IMR-90 (cell line): ENCODE data around the gene DCTD. TPM values are rescaled to one million over a fixed set of nuclear protein-coding genes. Genes with fewer than 3 reads are reported as not detected.

Experiments used
- ATAC-seq: fragments of 200-7000 bp; cut with Tn5 transposase; 2 replicates; pipeline ENCODE4 v1.9.1; 2020; ENCODE audit warnings: low read depth, mild to moderate bottlenecking, moderate library complexity
- BruUV-seq: library from RNA; stranded (reverse); fragments of 400-500 nt; replicated peaks from 2 replicates; lab custom pipeline; 2021; lab: Mats Ljungman, UMichigan
- CTCF ChIA-PET: fragments of 300-600 bp; formaldehyde crosslinking; extraction: SDS; loops from one replicate; lab custom pipeline; 2021; ENCODE audit warnings: antibody characterized with exemption; lab: Yijun Ruan, JAX
- POLR2A ChIA-PET: fragments of 300-600 bp; sonication (Branson Sonifier 250); formaldehyde crosslinking; loops from one replicate; lab custom pipeline; 2022; ENCODE audit warnings: antibody characterized with exemption; ENCODE audit not compliant: unreplicated experiment; lab: Charles Lee
- DNase-seq: peaks from one replicate; pipeline ENCODE4 v3.0.0; 2013
- H2AFZ ChIP-seq: replicated peaks from 2 replicates; pipeline ENCODE3; 2013; ENCODE audit warnings: low read length, mild to moderate bottlenecking; ENCODE audit not compliant: poor library complexity
- H2AK5ac ChIP-seq: 2 replicates; pipeline ENCODE4 v1.6.1; 2013; ENCODE audit warnings: low read depth, low read length, inconsistent platforms
- H2AK9ac ChIP-seq: replicated peaks from 2 replicates; pipeline ENCODE3; 2013; ENCODE audit warnings: mild to moderate bottlenecking, low read depth, low read length, moderate library complexity; ENCODE audit not compliant: poor library complexity
- H2BK120ac ChIP-seq: 2 replicates; pipeline ENCODE4 v1.6.1; 2013; ENCODE audit warnings: low read depth, low read length, inconsistent platforms
- H2BK15ac ChIP-seq: 3 replicates; pipeline ENCODE4 v1.6.1; 2013; ENCODE audit warnings: low read depth, low read length, inconsistent platforms
- H2BK20ac ChIP-seq: 2 replicates; pipeline ENCODE4 v1.6.1; 2013; ENCODE audit warnings: low read depth, mild to moderate bottlenecking, inconsistent platforms, low read length, moderate library complexity
- H2BK5ac ChIP-seq: 2 replicates; pipeline ENCODE4 v1.6.1; 2013; ENCODE audit warnings: mild to moderate bottlenecking, low read depth, low read length, inconsistent platforms; ENCODE audit not compliant: poor library complexity, severe bottlenecking
- H3K14ac ChIP-seq: replicated peaks from 2 replicates; pipeline ENCODE4 v1.6.1; 2013; ENCODE audit warnings: low read depth, low read length, inconsistent platforms
- H3K18ac ChIP-seq: 2 replicates; pipeline ENCODE4 v1.6.1; 2013; ENCODE audit warnings: low read depth, low read length, control low read depth
- H3K23ac ChIP-seq: 2 replicates; pipeline ENCODE4 v1.6.1; 2013; ENCODE audit warnings: low read depth, low read length, inconsistent platforms
- H3K27ac ChIP-seq: 2 replicates; pipeline ENCODE4 v1.5.1; 2013; ENCODE audit warnings: mild to moderate bottlenecking, control low read depth, low read length; ENCODE audit not compliant: insufficient read depth
- H3K27me3 ChIP-seq: 2 replicates; pipeline ENCODE4 v1.6.1; 2013; ENCODE audit warnings: low read length; ENCODE audit not compliant: control insufficient read depth, insufficient read depth
- H3K36me3 ChIP-seq: 2 replicates; pipeline ENCODE4 v1.6.1; 2013; ENCODE audit warnings: low read length, mixed read lengths; ENCODE audit not compliant: control insufficient read depth, insufficient read depth
- H3K4ac ChIP-seq: 2 replicates; pipeline ENCODE4 v1.6.1; 2013; ENCODE audit warnings: low read depth, low read length, inconsistent platforms
- H3K4me1 ChIP-seq: 2 replicates; pipeline ENCODE4 v1.6.1; 2013; ENCODE audit warnings: low read length, mixed read lengths; ENCODE audit not compliant: control insufficient read depth, insufficient read depth
- H3K4me2 ChIP-seq: 2 replicates; pipeline ENCODE4 v1.6.1; 2013; ENCODE audit warnings: low read depth, mild to moderate bottlenecking, control low read depth, low read length, moderate library complexity
- H3K4me3 ChIP-seq: 2 replicates; pipeline ENCODE4 v1.5.1; 2013; ENCODE audit warnings: low read depth, mild to moderate bottlenecking, control low read depth, low read length, moderate library complexity; ENCODE audit not compliant: insufficient read depth
- H3K56ac ChIP-seq: 2 replicates; pipeline ENCODE4 v1.6.1; 2013; ENCODE audit warnings: low read length, inconsistent platforms; ENCODE audit not compliant: insufficient read depth; ENCODE audit errors: extremely low read depth
- H3K79me1 ChIP-seq, 2 experiments: 2 replicates each; pipeline ENCODE4 v1.6.1; 2013; ENCODE audit warnings: low read length in 2 of 2, inconsistent platforms in 1 of 2, low read depth in 1 of 2
- H3K9ac ChIP-seq: 2 replicates; pipeline ENCODE4 v1.6.1; 2013; ENCODE audit warnings: low read depth, low read length, control low read depth
- H3K9me1 ChIP-seq: 2 replicates; pipeline ENCODE4 v1.6.1; 2013; ENCODE audit warnings: low read length, inconsistent platforms; ENCODE audit not compliant: insufficient read depth
- H3K9me3 ChIP-seq: 2 replicates; pipeline ENCODE4 v1.6.1; 2013; ENCODE audit warnings: low read length; ENCODE audit not compliant: control insufficient read depth, insufficient read depth
- H4K20me1 ChIP-seq: 2 replicates; pipeline ENCODE4 v1.6.1; 2013; ENCODE audit warnings: low read length, inconsistent platforms; ENCODE audit not compliant: insufficient read depth
- H4K5ac ChIP-seq: 2 replicates; pipeline ENCODE4 v1.6.1; 2013; ENCODE audit warnings: mild to moderate bottlenecking, low read depth, low read length, control low read depth
- H4K8ac ChIP-seq, 2 experiments: 2 replicates each; pipeline ENCODE4 v1.6.1; 2013; ENCODE audit warnings: low read depth in 2 of 2, low read length in 2 of 2, control low read depth in 1 of 2, inconsistent platforms in 1 of 2
- H4K91ac ChIP-seq: 2 replicates; pipeline ENCODE4 v1.6.1; 2013; ENCODE audit warnings: low read depth, low read length, inconsistent platforms; ENCODE audit not compliant: insufficient read depth
- BHLHE40 ChIP-seq: fragments of 150-350 bp; IDR thresholded peaks from 2 replicates; pipeline ENCODE4 v1.6.1; 2016; ENCODE audit warnings: mild to moderate bottlenecking, low read depth, low read length
- CEBPB ChIP-seq: IDR thresholded peaks from 2 replicates; pipeline ENCODE4 v1.6.1; 2012; ENCODE audit warnings: low read depth, low read length, improper control_type of control experiment
- CHD1 ChIP-seq: IDR thresholded peaks from 2 replicates; pipeline ENCODE4 v1.6.1; 2012; ENCODE audit warnings: low read depth, low read length, improper control_type of control experiment
- CTCF ChIP-seq: conservative IDR thresholded peaks from 2 replicates; pipeline ENCODE4 v1.5.1; 2012; ENCODE audit warnings: mild to moderate bottlenecking, low read depth, low read length, improper control_type of control experiment
- ELK1 ChIP-seq: fragments of 150-350 bp; IDR thresholded peaks from 2 replicates; pipeline ENCODE4 v1.6.1; 2016; ENCODE audit warnings: low read depth, mild to moderate bottlenecking, low read length, moderate library complexity, borderline replicate concordance
- FOS ChIP-seq: fragments of 150-350 bp; IDR thresholded peaks from 2 replicates; pipeline ENCODE4 v1.6.1; 2016; ENCODE audit warnings: low read depth, low read length
- MAFK ChIP-seq: IDR thresholded peaks from 2 replicates; pipeline ENCODE4 v1.6.1; 2012; ENCODE audit warnings: low read depth, low read length, improper control_type of control experiment
- MAZ ChIP-seq: IDR thresholded peaks from 2 replicates; pipeline ENCODE4 v1.6.1; 2012; ENCODE audit warnings: low read depth, mild to moderate bottlenecking, low read length, improper control_type of control experiment, moderate library complexity, borderline replicate concordance
- MXI1 ChIP-seq: IDR thresholded peaks from 2 replicates; pipeline ENCODE4 v1.6.1; 2012; ENCODE audit warnings: low read depth, mild to moderate bottlenecking, low read length, moderate library complexity, borderline replicate concordance
- NFE2L2 ChIP-seq: fragments of 150-350 bp; IDR thresholded peaks from 2 replicates; pipeline ENCODE4 v1.6.1; 2016; ENCODE audit warnings: low read depth, mild to moderate bottlenecking, low read length
- POLR2A ChIP-seq: IDR thresholded peaks from 2 replicates; pipeline ENCODE4 v1.6.1; 2012; ENCODE audit warnings: mild to moderate bottlenecking, low read depth, low read length
- RAD21 ChIP-seq: IDR thresholded peaks from 2 replicates; pipeline ENCODE4 v1.6.1; 2012; ENCODE audit warnings: low read length, improper control_type of control experiment
- RCOR1 ChIP-seq: IDR thresholded peaks from 2 replicates; pipeline ENCODE4 v1.6.1; 2012; ENCODE audit warnings: mild to moderate bottlenecking, low read length, improper control_type of control experiment; ENCODE audit not compliant: insufficient replicate concordance
- RFX5 ChIP-seq: IDR thresholded peaks from 2 replicates; pipeline ENCODE4 v1.8.0; 2012; ENCODE audit warnings: low read depth, mild to moderate bottlenecking, low read length, moderate library complexity
- SMC3 ChIP-seq: fragments of 150-350 bp; IDR thresholded peaks from 2 replicates; pipeline ENCODE4 v1.6.1; 2016; ENCODE audit warnings: low read depth, mild to moderate bottlenecking, antibody characterized with exemption, low read length, moderate library complexity
- USF2 ChIP-seq: fragments of 150-350 bp; IDR thresholded peaks from 2 replicates; pipeline ENCODE4 v1.6.1; 2017; ENCODE audit warnings: mild to moderate bottlenecking, antibody characterized with exemption, low read length, low read depth
- WGBS, 2 experiments: methylation state at CpG; one replicate each; pipeline versions ENCODE4 v1.1.5 to v1.1.7; 2013; ENCODE audit warnings: missing lambda C conversion rate in 2 of 2; ENCODE audit not compliant: insufficient read length in 1 of 2; ENCODE audit errors: extremely low coverage in 2 of 2; 5-methylcytosine and 5-hydroxymethylcytosine counted together
- dilution Hi-C: fragments of 300-500 bp; cut with HindIII; formaldehyde crosslinking; loops from one replicate; pipeline ENCODE4 v1.14.3; 2018; ENCODE audit warnings: low sequenced_read_pairs; ENCODE audit not compliant: unreplicated experiment
- in situ Hi-C: fragments of 300-500 bp; cut with MboI; formaldehyde crosslinking; loops from 3 replicates; pipeline ENCODE4 v1.14.3; 2019; ENCODE audit warnings: low sequenced_read_pairs, inconsistent platforms, mixed read lengths
- intact Hi-C: fragments of 100-400 bp; cut with micrococcal nuclease; formaldehyde crosslinking; loops from 2 replicates; pipeline ENCODE4 v1.10.0; 2022
- polyA plus RNA-seq, 3 experiments: library from polyadenylated mRNA; depleted of rRNA; stranded (reverse); fragments of >200 nt; gene quantifications; 2 replicates each; pipeline ENCODE4 v1.2.3, GENCODE V29; 2012; ENCODE audit warnings: low replicate concordance in 1 of 3
- total RNA-seq: library from RNA; depleted of rRNA; stranded (reverse); fragments of >200 nt; gene quantifications from 2 replicates; pipeline ENCODE4 v1.2.3, GENCODE V29; 2012

DCTD gene
- total and polyA plus RNA-seq, 2 of the 4 experiments (the other 2 are of a cell fraction), result 90.3 to 127 TPM

- 80% methylated on average over 1 of the region's 10 CpGs; no CpG with 5 or more reads in 1 of the 2 experiments for WGBS, 2 experiments
- peaks cover 2% of the 10 kb centered on the region; the same call in 1 of the 2 replicates for H3K9me3 ChIP-seq
- H2AK5ac ChIP-seq, result no peak overlapping the region
- H3K36me3 ChIP-seq, result no peaks in the 10 kb centered on the region
- H3K4me3 ChIP-seq, result no peak overlapping the region
- dilution Hi-C loops (no loop called here), intact Hi-C loops (no loop called here), in situ Hi-C loops (no loop called here)
- H3K79me1 ChIP-seq, result no peaks in the 10 kb centered on the region
- no peak overlapping the region for H2BK120ac ChIP-seq
- H3K14ac ChIP-seq, result no peak overlapping the region
- H3K23ac ChIP-seq, result no peak overlapping the region
- no peak overlapping the region for H3K4me2 ChIP-seq
- POLR2A ChIA-PET, result no interaction called here
- no peak overlapping the region for H2AK9ac ChIP-seq
- H2BK5ac ChIP-seq, result no peak overlapping the region
- TF ChIP-seq ELK1 (no peak), MAZ (no peak), MXI1 (no peak), MAFK (no peak), BHLHE40 (no peak), USF2 (no peak), NFE2L2 (no peak), POLR2A (no peak), CTCF (no peak), CHD1 (no peak), RFX5 (no peak), CEBPB (no peak), RAD21 (no peak), SMC3 (no peak), RCOR1 (no peak), FOS (no peak)
- no peaks in the 10 kb centered on the region for H3K9me1 ChIP-seq
- H4K20me1 ChIP-seq, result no peaks in the 10 kb centered on the region
- no peak overlapping the region for H4K8ac ChIP-seq
- H2BK20ac ChIP-seq, result no peak overlapping the region
- no peak for ATAC-seq
- H4K91ac ChIP-seq, result no peak overlapping the region
- CTCF ChIA-PET, result no interaction called here
- H2BK15ac ChIP-seq, result no peak overlapping the region
- H3K27me3 ChIP-seq, result no peaks in the 10 kb centered on the region; the same call in 1 of the 2 replicates
- no peak overlapping the region for H3K9ac ChIP-seq
- H3K27ac ChIP-seq, result no peak overlapping the region
- BruUV-seq, result no TSS peak
- no peak for DNase-seq
- no peak overlapping the region for H3K18ac ChIP-seq
- H3K56ac ChIP-seq, result no peak overlapping the region
- no peak overlapping the region for H4K5ac ChIP-seq
- no peak overlapping the region for H2AFZ ChIP-seq
- H3K4ac ChIP-seq, result no peak overlapping the region
- no peaks in the 10 kb centered on the region for H3K4me1 ChIP-seq
Observed at GRCh38 chr4:182861346-182861745, 55.8 kb downstream of the DCTD start.
